Uterus (tissue), 2 donors: Measurements from ENCODE around the gene SYCE3.

Source experiments
- POLR2A ChIP-seq, 2 donors: fragments of 450-650 bp; IDR thresholded peaks; one replicate each; pipeline ENCODE4 v1.6.1; 2016; ENCODE audit warnings: antibody characterized with exemption in 2 of 2, mild to moderate bottlenecking in 1 of 2, moderate library complexity in 1 of 2
- TF ChIP-seq, protein P1 (sequence below), 4 experiments: fragments of 200-600 bp in 2 of 4; fragments of 450-650 bp in 2 of 4; sonication (generic) in 2 of 4; IDR thresholded peaks; one replicate each; pipeline ENCODE4 v1.5.1; 2016 to 2019; ENCODE audit warnings: antibody characterized with exemption in 4 of 4, mild to moderate bottlenecking in 2 of 4, moderate library complexity in 1 of 4

DNA sequence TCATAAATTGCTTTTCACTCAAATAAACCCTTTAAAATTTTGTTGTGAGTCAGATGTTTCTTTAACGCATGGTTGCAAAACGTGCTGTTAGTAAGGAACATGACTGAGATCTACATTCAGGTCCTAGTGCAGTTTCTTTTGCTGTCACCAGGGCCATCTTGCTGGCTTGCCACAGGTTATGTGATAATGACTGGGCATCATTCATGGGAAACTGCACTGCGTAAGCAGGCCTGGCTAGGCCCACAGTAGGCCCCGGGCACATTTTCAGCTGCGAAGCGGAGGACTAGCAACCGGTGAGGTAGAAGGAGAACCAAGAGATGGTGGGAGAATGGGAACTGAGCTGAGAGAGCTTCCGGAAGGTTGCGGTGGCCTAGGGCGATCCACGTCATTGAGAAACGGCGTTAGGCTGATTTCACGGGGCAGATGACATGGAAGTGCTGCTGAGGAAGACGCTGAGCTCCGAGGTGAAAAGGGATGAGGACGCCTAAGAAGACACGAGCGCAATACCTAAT lies 20.2 kb downstream of the SYCE3 start:
- TF ChIP-seq, protein P1, sequence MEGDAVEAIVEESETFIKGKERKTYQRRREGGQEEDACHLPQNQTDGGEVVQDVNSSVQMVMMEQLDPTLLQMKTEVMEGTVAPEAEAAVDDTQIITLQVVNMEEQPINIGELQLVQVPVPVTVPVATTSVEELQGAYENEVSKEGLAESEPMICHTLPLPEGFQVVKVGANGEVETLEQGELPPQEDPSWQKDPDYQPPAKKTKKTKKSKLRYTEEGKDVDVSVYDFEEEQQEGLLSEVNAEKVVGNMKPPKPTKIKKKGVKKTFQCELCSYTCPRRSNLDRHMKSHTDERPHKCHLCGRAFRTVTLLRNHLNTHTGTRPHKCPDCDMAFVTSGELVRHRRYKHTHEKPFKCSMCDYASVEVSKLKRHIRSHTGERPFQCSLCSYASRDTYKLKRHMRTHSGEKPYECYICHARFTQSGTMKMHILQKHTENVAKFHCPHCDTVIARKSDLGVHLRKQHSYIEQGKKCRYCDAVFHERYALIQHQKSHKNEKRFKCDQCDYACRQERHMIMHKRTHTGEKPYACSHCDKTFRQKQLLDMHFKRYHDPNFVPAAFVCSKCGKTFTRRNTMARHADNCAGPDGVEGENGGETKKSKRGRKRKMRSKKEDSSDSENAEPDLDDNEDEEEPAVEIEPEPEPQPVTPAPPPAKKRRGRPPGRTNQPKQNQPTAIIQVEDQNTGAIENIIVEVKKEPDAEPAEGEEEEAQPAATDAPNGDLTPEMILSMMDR (IDR thresholded peaks at IDR 0.05): no peak
- TF ChIP-seq POLR2A (IDR thresholded peaks at IDR 0.05): no peak
